COLO829 (cell line): ENCODE data around the gene PADI3.
"Not testable (repeated sequence)": the region's sequence is repeated elsewhere in the genome, so short reads cannot be mapped to it uniquely, and the experiment has no call there.

Source experiments
- DNase-seq: peaks from one replicate; pipeline ENCODE4 v3.0.0; 2012; ENCODE audit warnings: low spot score

PADI3 gene

GRCh38 chr1:17241011-17241779 is 7.7 kb upstream of the PADI3 start:
- not testable (repeated sequence) for DNase-seq

GRCh38 chr1:17241780-17242074 is 7.2 kb upstream of the PADI3 start:
- DNase-seq = not testable (repeated sequence)

GRCh38 chr1:17243274-17243673 is 5.6 kb upstream of the PADI3 start:
- no peak for DNase-seq

- no peak for DNase-seq
Measured at GRCh38 chr1:17244821-17245740, 3.8 kb upstream of the PADI3 start.

- DNase-seq = no peak
Measured at GRCh38 chr1:17245816-17246325, 3.0 kb upstream of the PADI3 start.

- no peak for DNase-seq
Measured at GRCh38 chr1:17246971-17247370, 1.9 kb upstream of the PADI3 start.

- peak; percentile 34 for DNase-seq
Measured at GRCh38 chr1:17250601-17251000, 1.7 kb downstream of the PADI3 start.

- no peak for DNase-seq
Measured at GRCh38 chr1:17251246-17251645, 2.3 kb downstream of the PADI3 start.

GRCh38 chr1:17251701-17252376 is 2.9 kb downstream of the PADI3 start:
- no peak for DNase-seq

- no peak for DNase-seq
Measured at GRCh38 chr1:17255336-17255735, 6.4 kb downstream of the PADI3 start.

GRCh38 chr1:17258116-17258757 is 9.3 kb downstream of the PADI3 start:
- no peak for DNase-seq

- no peak for DNase-seq
Measured at GRCh38 chr1:17258758-17259130, 9.8 kb downstream of the PADI3 start.

GRCh38 chr1:17259233-17259873 is 10.5 kb downstream of the PADI3 start:
- no peak for DNase-seq

GRCh38 chr1:17260264-17260663 is 11.4 kb downstream of the PADI3 start:
- no peak for DNase-seq

GRCh38 chr1:17260738-17261137 is 11.8 kb downstream of the PADI3 start:
- DNase-seq = no peak

GRCh38 chr1:17263936-17264335 is 15.0 kb downstream of the PADI3 start:
- DNase-seq = no peak

GRCh38 chr1:17264470-17264869 is 15.6 kb downstream of the PADI3 start:
- DNase-seq = no peak

GRCh38 chr1:17265162-17265561 is 16.3 kb downstream of the PADI3 start:
- no peak for DNase-seq

GRCh38 chr1:17265950-17266349 is 17.1 kb downstream of the PADI3 start:
- no peak for DNase-seq

- no peak for DNase-seq
Measured at GRCh38 chr1:17270891-17271765, 22.2 kb downstream of the PADI3 start.

- DNase-seq = no peak
Measured at GRCh38 chr1:17272066-17272465, 23.2 kb downstream of the PADI3 start.
